DMS 273 treated with DMSO at 0.1 percent for 48 hours (cell line): ENCODE measurements around the gene SHC1.

Experiments used
- DNase-seq: peaks from one replicate; lab custom pipeline; 2025; lab: John Stamatoyannopoulos, UW

The SHC1 gene

GRCh38 chr1:154956544-154956941 is 14.0 kb downstream of the SHC1 start:
- DNase-seq = no peak

- peak; percentile 86 for DNase-seq
Measured at GRCh38 chr1:154955718-154956543, 14.6 kb downstream of the SHC1 start, which contains the start of gene PBXIP1. PBXIP1 (minus strand) TSS chr1:154956099; CDS start chr1:154953721, 2,378 bp downstream.

GRCh38 chr1:154955039-154955717 is 15.4 kb downstream of the SHC1 start:
- DNase-seq = peak; percentile 81

GRCh38 chr1:154954541-154954940 is 16.0 kb downstream of the SHC1 start:
- DNase-seq = no peak

GRCh38 chr1:154953611-154954038 is 16.9 kb downstream of the SHC1 start:
- DNase-seq = no peak

- no peak for DNase-seq
Measured at GRCh38 chr1:154952664-154953063, 17.9 kb downstream of the SHC1 start.

GRCh38 chr1:154951901-154952657 is 18.5 kb downstream of the SHC1 start:
- no peak for DNase-seq

GRCh38 chr1:154948079-154948478 is 22.5 kb downstream of the SHC1 start:
- no peak for DNase-seq

GRCh38 chr1:154945962-154946850 is 24.3 kb downstream of the SHC1 start:
- DNase-seq = no peak

GRCh38 chr1:154945160-154945961 is 25.2 kb downstream of the SHC1 start:
- DNase-seq = no peak

GRCh38 chr1:154944401-154945159 is 26.0 kb downstream of the SHC1 start:
- DNase-seq = no peak

- no peak for DNase-seq
Measured at GRCh38 chr1:154943649-154944400, 26.7 kb downstream of the SHC1 start.

- peak; percentile 64 for DNase-seq
Measured at GRCh38 chr1:154941333-154942013, 29.1 kb downstream of the SHC1 start.

- DNase-seq = no peak
Measured at GRCh38 chr1:154940651-154941194, 29.8 kb downstream of the SHC1 start.

GRCh38 chr1:154940213-154940560 is 30.4 kb downstream of the SHC1 start:
- DNase-seq = no peak

- no peak for DNase-seq
Measured at GRCh38 chr1:154938604-154939399, 31.7 kb downstream of the SHC1 start.

- DNase-seq = no peak
Measured at GRCh38 chr1:154937988-154938386, 32.6 kb downstream of the SHC1 start.
